ENCODE data around the gene MAPK8. TPM values are rescaled to one million over a fixed set of nuclear protein-coding genes. Genes with fewer than 3 reads are reported as not detected.

MAPK8 gene
- polyA plus RNA-seq, 3 donors = 18.4 to 21.1 (median 18.5) TPM

DNA sequence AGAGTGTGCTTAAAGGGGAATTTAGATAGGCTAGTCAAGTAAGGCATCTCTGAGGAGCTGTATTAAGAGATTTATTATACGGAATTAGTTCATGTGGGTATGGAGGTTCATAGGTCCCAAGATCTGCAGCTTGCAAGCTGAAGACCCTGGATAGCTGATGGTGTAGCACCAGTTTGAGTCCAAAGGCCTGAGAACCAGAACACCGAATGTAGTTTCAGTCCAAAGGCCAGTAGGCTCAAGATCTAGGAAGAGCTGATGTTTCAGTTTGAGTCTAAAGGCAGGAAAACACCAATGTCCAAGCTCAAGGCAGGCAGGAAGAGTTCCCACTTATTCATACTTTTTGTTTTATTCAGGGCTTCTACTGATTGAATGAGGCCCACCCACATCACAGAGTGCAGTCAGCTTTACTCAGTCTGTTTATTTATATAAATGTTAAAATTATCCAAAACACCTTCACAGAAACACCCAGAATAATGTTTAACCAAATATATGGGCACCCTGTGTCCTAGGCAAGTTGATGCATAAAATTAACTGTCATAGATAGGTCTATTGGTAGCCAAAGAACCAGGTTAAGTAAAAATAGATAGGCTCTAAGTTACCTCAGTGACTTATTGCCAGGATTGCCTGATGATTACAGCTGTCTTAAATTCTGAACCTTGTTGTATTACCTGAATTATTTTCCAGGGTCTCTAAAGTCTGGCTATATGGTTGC is 83.5 kb downstream of the MAPK8 start:
- H3K4me1 ChIP-seq (ENCODE audit: control insufficient read depth in 1 of 2, insufficient read depth in 2 of 2, low read length in 2 of 2) = peaks cover 0 to 8% of the 10 kb centered on the region in 2 donors
- H3K9ac ChIP-seq (ENCODE audit: insufficient read depth, low read length, poor library complexity, severe bottlenecking) = no peak overlapping the region
- H3K36me3 ChIP-seq (replicated peaks in 1 of 2; ENCODE audit: control insufficient read depth in 1 of 2, insufficient read depth in 2 of 2, low read length in 2 of 2) = no peaks in the 10 kb centered on the region
- H3K27ac ChIP-seq (ENCODE audit: low read depth in 1 of 2, low read length in 2 of 2) = no peak overlapping the region
- no peak overlapping the region for H2AFZ ChIP-seq (ENCODE audit: insufficient read depth, low read depth, low read length, poor library complexity, severe bottlenecking)
- peak overlapping the region in 2 of 7 donors; percentile 44 to 64 for H3K27ac Mint-ChIP-seq
- TF ChIP-seq, protein P1, sequence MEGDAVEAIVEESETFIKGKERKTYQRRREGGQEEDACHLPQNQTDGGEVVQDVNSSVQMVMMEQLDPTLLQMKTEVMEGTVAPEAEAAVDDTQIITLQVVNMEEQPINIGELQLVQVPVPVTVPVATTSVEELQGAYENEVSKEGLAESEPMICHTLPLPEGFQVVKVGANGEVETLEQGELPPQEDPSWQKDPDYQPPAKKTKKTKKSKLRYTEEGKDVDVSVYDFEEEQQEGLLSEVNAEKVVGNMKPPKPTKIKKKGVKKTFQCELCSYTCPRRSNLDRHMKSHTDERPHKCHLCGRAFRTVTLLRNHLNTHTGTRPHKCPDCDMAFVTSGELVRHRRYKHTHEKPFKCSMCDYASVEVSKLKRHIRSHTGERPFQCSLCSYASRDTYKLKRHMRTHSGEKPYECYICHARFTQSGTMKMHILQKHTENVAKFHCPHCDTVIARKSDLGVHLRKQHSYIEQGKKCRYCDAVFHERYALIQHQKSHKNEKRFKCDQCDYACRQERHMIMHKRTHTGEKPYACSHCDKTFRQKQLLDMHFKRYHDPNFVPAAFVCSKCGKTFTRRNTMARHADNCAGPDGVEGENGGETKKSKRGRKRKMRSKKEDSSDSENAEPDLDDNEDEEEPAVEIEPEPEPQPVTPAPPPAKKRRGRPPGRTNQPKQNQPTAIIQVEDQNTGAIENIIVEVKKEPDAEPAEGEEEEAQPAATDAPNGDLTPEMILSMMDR (IDR thresholded peaks at IDR 0.05) = no peak
- peaks cover 6% of the 10 kb centered on the region for H3K79me2 ChIP-seq (ENCODE audit: insufficient read depth, low read length)
- no peaks in the 10 kb centered on the region for H3K36me3 Mint-ChIP-seq
- intact Hi-C loops (cut with micrococcal nuclease) = no loop called here
- H3K4me1 Mint-ChIP-seq = peaks cover 11% of the 10 kb centered on the region
- no peak overlapping the region for H3K4me3 ChIP-seq (replicated peaks in 1 of 3; ENCODE audit: low read depth in 2 of 3, low read length in 3 of 3)
- H3K27me3 ChIP-seq (ENCODE audit: control insufficient read depth in 2 of 2, insufficient read depth in 2 of 2, low read length in 2 of 2) = no peaks in the 10 kb centered on the region
- H4K20me1 ChIP-seq (ENCODE audit: insufficient read depth, low read length) = peaks cover 19% of the 10 kb centered on the region
- peaks cover 0 to 2% (median 2%) of the 10 kb centered on the region in 3 donors for H3K27me3 Mint-ChIP-seq (ENCODE audit: low read depth in 3 of 3)
- WGBS (ENCODE audit: insufficient coverage) = 100% methylated on average over 2 of the region's 2 CpGs
- no peak overlapping the region for H3K4me2 ChIP-seq (replicated peaks; ENCODE audit: extremely low read depth, low read length, poor library complexity, severe bottlenecking)
- H3K9me3 Mint-ChIP-seq = no peaks in the 10 kb centered on the region
- no peak for DNase-seq
- no peak overlapping the region for H3K4me3 Mint-ChIP-seq
- H3K9me3 ChIP-seq (replicated peaks in 1 of 2; ENCODE audit: control insufficient read depth in 1 of 2, insufficient read depth in 1 of 2, low read length in 2 of 2) = no peaks in the 10 kb centered on the region

DNA sequence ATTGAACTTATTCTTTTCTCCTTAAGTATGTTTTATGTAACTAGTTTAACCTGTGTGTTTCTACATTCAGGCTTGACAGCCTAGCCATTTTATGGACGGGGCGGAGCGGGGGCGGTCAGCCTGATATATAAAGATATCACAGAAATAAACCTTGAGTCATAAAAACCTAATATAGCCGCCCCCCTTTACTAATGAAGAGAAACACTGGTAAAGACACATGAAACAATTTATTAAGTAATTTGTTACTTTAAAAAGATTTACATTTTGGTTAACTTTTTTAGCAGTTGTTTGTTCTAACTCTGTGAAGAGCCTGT is 84.0 kb downstream of the MAPK8 start:
- Histone ChIP-seq H2AFZ (ENCODE audit: insufficient read depth, low read depth, low read length, poor library complexity, severe bottlenecking) (no peak overlapping the region), H3K27ac (ENCODE audit: low read depth in 1 of 2, low read length in 2 of 2) (no peak overlapping the region), H3K36me3 (replicated peaks in 1 of 2; ENCODE audit: control insufficient read depth in 1 of 2, insufficient read depth in 2 of 2, low read length in 2 of 2) (no peaks in the 10 kb centered on the region), H3K9ac (ENCODE audit: insufficient read depth, low read length, poor library complexity, severe bottlenecking) (no peak overlapping the region), H3K9me3 (replicated peaks in 1 of 2; ENCODE audit: control insufficient read depth in 1 of 2, insufficient read depth in 1 of 2, low read length in 2 of 2) (no peaks in the 10 kb centered on the region), H3K4me3 (replicated peaks in 1 of 3; ENCODE audit: low read depth in 2 of 3, low read length in 3 of 3) (no peak overlapping the region), H3K4me1 (ENCODE audit: control insufficient read depth in 1 of 2, insufficient read depth in 2 of 2, low read length in 2 of 2) (peaks cover 0 to 8% of the 10 kb centered on the region in 2 donors), H3K79me2 (ENCODE audit: insufficient read depth, low read length) (peaks cover 6% of the 10 kb centered on the region), H3K27me3 (ENCODE audit: control insufficient read depth in 2 of 2, insufficient read depth in 2 of 2, low read length in 2 of 2) (no peaks in the 10 kb centered on the region), H4K20me1 (ENCODE audit: insufficient read depth, low read length) (peaks cover 19% of the 10 kb centered on the region), H3K4me2 (replicated peaks; ENCODE audit: extremely low read depth, low read length, poor library complexity, severe bottlenecking) (no peak overlapping the region)
- H3K27me3 Mint-ChIP-seq (ENCODE audit: low read depth in 3 of 3) = peaks cover 0 to 2% (median 2%) of the 10 kb centered on the region in 3 donors
- H3K9me3 Mint-ChIP-seq = no peaks in the 10 kb centered on the region
- DNase-seq = no peak
- intact Hi-C loops (cut with micrococcal nuclease) = no loop called here
- H3K36me3 Mint-ChIP-seq = no peaks in the 10 kb centered on the region
- TF ChIP-seq, protein P1 (IDR thresholded peaks at IDR 0.05) = no peak
- WGBS (ENCODE audit: insufficient coverage) = no CpG with 5 or more reads among the region's 5 CpGs
- H3K4me3 Mint-ChIP-seq = no peak overlapping the region
- peak overlapping the region in 1 of 7 donors; percentile 64 for H3K27ac Mint-ChIP-seq
- H3K4me1 Mint-ChIP-seq = peaks cover 11% of the 10 kb centered on the region
